ENCODE measurements around the gene NEBL.

The NEBL gene

GRCh38 chr10:20891338-20891714 lies 5.8 kb downstream of the NEBL start:
- DNase-seq (ENCODE audit: low read depth), result no peak
- TF ChIP-seq, protein P1, sequence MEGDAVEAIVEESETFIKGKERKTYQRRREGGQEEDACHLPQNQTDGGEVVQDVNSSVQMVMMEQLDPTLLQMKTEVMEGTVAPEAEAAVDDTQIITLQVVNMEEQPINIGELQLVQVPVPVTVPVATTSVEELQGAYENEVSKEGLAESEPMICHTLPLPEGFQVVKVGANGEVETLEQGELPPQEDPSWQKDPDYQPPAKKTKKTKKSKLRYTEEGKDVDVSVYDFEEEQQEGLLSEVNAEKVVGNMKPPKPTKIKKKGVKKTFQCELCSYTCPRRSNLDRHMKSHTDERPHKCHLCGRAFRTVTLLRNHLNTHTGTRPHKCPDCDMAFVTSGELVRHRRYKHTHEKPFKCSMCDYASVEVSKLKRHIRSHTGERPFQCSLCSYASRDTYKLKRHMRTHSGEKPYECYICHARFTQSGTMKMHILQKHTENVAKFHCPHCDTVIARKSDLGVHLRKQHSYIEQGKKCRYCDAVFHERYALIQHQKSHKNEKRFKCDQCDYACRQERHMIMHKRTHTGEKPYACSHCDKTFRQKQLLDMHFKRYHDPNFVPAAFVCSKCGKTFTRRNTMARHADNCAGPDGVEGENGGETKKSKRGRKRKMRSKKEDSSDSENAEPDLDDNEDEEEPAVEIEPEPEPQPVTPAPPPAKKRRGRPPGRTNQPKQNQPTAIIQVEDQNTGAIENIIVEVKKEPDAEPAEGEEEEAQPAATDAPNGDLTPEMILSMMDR (IDR thresholded peaks at IDR 0.05; ENCODE audit: low read depth, low read length, missing control alignments), result no peak
- no peak overlapping the region for H3K4me3 ChIP-seq (ENCODE audit: low read depth, low read length)

DNA sequence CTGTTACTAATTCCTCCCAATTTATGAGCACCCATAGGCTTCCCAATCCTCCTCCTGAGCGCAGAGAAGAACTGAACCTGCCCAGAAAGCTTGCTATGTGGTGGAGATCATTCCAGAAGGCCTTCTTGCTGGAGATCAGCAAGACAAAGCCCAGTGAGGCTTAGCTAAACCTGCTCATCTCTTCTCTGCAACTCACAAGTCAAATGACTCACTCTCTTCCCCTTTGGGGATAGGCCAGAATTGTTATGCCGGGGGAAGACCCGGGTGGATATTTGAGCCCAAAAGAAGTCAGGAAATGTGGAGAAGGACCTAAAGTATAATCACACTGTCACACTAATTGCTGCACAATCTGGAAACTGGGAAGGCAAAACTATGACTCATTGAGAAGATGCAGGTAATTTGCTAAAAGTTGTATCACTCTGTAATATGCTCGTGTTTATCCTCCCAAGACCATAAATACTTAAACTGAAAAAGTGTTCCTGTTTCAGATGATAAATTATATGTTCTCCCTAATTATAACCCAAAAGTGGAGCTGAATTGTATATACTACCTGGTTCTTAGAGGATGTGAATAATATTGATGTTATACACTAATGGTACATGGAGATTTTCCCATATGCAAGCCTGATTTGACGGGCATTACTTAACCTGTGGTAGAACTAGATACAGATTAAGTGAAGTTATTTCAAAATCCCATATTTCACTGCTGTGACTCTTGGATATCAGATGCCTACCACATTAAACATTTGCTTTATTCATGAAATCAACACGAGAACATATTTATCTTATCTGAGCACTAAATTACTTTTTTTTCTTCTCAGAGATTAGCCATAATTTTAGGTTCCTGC lies 6.4 kb downstream of the NEBL start:
- TF ChIP-seq, protein P1 (IDR thresholded peaks at IDR 0.05; ENCODE audit: low read depth, low read length, missing control alignments), result no peak
- DNase-seq (ENCODE audit: low read depth), result no peak

GRCh38 chr10:20890009-20890408 lies 7.1 kb downstream of the NEBL start:
- no peak for DNase-seq (ENCODE audit: low read depth)
- H3K4me3 ChIP-seq (ENCODE audit: low read depth, low read length), result no peak overlapping the region
- TF ChIP-seq, protein P1 (IDR thresholded peaks at IDR 0.05; ENCODE audit: low read depth, low read length, missing control alignments), result no peak

More for the DNA sequence above, 6.4 kb downstream of the NEBL start:
- H3K4me3 ChIP-seq (ENCODE audit: low read depth, low read length), result no peak overlapping the region

GRCh38 chr10:20888620-20889330 lies 8.3 kb downstream of the NEBL start:
- no peak overlapping the region for H3K4me3 ChIP-seq (ENCODE audit: low read depth, low read length)
- TF ChIP-seq, protein P1 (IDR thresholded peaks at IDR 0.05; ENCODE audit: low read depth, low read length, missing control alignments), result no peak
- no peak for DNase-seq (ENCODE audit: low read depth)

- DNase-seq (ENCODE audit: low read depth), result no peak
- TF ChIP-seq, protein P1 (IDR thresholded peaks at IDR 0.05; ENCODE audit: low read depth, low read length, missing control alignments), result no peak
- no peak overlapping the region for H3K4me3 ChIP-seq (ENCODE audit: low read depth, low read length)
These were observed 9.2 kb downstream of the NEBL start for GRCh38 chr10:20887706-20888555.

- TF ChIP-seq, protein P1 (IDR thresholded peaks at IDR 0.05; ENCODE audit: low read depth, low read length, missing control alignments), result no peak
- DNase-seq (ENCODE audit: low read depth), result no peak
- H3K4me3 ChIP-seq (ENCODE audit: low read depth, low read length), result no peak overlapping the region
These were observed 11.4 kb downstream of the NEBL start for GRCh38 chr10:20885678-20886077.

All from GM12864 (cell line).